ENCODE results near the gene ARHGAP40. TPM values are rescaled to one million over a fixed set of nuclear protein-coding genes. Genes with fewer than 3 reads are reported as not detected.

Gene ARHGAP40
- not detected for polyA plus RNA-seq (ENCODE audit: insufficient read length)

DNA sequence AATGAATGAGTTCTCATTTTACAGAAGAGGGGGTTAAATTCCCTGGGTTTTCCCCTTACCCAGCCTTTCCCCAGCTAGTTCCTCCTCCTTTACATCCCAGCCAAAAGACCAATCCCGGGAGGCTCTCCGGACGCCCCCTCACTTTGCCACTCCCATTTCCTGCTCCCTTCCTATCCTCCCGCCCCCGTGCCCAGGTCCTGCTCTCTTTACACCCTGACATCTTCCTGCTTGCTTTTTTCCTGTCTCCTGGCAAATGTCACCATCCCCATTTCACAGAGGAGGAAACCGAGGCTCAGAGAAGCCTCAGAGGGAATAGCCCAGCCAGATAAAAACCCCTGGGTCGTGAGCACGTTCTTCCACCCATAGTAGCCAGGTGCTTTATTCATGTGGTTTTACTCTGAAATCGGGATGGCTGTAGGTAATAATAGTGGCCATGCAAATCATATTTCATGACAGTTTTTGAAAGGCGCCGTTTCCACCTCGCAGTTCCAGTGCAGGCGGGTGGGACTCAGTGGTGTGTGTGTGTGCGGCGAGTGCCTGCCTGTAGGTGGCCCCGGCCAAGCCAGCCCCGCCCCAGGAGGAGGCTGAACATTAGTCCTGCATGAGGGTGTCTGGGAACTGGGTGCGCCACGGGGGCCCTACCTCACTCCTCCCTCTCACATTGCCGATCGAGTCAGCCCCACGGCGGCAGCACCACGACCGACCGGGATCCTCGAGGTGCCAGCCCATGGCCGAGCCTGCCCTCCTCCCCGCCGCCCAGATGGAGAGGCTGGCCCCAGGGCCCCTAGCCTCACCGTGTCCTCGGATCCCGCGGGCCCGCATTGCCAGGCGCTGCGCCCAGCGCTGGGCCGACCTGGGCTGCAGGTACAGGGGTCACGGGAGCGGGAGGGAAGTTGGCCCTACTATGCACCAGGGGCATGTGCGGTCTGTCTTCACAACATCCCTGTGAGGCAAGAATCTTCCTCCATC lies at the start of gene ARHGAP40:
TSS of gene ARHGAP40 (plus strand) at position 594 of the 969 bp plus-strand sequence.
- DNase-seq (ENCODE audit: low read depth): no peak

DNA sequence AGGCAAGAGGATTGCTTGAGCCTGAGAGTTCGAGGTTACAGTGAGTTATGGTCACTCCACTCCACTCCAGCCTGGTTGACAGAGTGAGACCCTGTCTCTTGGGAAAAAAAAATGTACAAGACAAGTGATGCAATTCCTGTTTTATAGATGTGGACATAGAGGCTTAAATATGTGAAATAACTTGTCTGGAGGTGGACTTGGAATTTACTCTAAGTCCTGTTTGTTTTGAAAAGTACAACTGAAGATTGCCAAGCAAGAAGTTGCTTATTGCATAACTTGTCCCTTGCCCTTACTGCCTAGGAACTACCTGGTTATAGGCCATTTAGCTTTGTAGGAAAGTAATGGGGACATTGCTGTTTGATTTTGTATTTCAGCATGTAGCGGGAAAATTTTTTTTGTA lies 46.6 kb upstream of the ARHGAP40 start:
- DNase-seq (ENCODE audit: low read depth): no peak

DNA sequence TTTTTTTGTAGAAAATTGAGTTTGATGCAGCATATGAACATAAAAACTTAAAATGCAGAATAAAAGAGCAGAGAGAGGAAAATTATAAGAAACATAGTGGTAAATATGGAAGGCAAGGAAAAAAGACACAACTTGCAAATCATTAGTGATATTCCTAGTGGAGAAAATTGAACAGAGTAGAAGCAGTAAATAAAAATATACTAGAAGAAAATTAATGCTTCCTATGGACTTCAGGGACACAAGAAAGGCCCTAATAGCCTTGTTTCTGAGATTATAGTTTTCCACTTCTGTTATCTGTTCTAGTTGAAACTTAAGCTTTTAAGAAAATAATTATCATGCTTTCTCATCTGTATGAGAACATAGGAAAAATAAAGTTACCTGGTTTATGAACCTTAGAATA lies 46.2 kb upstream of the ARHGAP40 start:
- no peak for DNase-seq (ENCODE audit: low read depth)

DNA sequence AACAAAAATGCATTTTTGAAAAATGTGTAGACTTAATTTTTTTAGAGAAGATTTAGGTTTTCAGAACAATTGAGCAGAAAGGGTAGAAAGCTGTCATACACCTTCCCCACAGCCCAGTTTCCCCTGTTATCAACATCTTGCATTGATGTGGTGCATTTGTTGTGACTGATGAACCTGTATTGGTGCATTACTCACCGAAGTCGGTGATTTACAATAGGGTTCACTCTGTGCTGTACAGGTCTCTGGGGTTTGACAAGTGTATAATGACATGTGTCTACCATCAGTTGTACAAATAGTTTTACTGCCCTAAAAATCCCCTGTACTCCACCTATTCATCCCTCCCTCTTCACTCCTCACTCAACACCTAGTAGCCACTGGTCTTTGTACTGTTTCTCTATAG lies 44.4 kb upstream of the ARHGAP40 start:
- no peak for DNase-seq (ENCODE audit: low read depth)

DNA sequence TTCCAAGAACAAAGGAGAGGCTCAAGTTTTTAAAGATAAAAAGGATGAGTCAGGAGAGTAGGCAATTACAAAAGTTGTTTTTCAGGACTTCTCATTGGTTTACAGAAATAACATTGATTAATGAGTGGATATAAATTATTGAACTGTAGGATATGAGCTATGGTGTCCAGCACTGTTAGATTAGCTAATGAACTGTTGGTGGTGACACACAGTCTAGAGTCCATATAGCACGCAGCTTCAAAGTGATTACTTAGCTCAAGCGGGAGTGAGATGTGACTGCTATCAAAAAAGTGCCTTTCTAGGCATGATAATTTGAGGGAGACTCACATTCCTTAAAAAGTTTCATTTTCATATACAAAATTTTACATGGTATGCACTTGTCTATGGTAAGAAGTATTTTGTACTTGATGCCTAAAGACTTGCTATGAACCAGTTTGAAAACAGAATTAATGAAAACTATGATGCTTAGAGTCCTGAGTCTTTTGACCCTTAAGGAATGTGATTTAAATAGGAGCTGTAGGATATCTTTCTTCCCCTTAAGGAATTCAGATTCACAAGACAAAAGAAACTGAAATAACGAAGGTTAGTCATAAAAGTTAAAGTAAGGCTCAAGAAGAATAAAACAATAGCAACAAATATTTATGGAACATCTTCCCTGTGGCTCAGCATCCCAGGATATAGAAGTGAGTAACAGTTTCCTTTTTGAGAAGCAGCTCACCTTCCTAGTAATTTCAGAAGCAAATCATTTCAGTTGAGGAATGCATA lies 42.8 kb upstream of the ARHGAP40 start:
- DNase-seq (ENCODE audit: low read depth): no peak

DNA sequence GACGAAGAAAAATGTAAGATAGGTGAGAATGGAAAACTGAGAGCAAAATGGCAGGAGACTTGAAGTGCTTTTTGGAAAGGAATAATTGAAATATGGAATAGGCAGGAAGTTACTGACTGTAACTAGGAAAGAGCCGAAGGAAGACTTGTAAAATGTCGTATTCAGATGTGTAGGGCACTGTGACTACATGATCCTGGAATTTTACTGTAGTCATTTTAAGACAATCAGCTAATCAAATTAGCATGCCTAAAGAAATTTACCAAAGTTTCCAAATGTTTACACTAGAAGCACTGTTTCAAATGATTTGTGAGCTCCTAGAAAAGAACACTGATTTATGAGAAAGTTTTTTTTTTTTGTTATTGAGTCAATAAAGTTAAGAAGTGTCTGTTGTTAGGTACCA lies 41.8 kb upstream of the ARHGAP40 start:
- DNase-seq (ENCODE audit: low read depth): no peak

DNA sequence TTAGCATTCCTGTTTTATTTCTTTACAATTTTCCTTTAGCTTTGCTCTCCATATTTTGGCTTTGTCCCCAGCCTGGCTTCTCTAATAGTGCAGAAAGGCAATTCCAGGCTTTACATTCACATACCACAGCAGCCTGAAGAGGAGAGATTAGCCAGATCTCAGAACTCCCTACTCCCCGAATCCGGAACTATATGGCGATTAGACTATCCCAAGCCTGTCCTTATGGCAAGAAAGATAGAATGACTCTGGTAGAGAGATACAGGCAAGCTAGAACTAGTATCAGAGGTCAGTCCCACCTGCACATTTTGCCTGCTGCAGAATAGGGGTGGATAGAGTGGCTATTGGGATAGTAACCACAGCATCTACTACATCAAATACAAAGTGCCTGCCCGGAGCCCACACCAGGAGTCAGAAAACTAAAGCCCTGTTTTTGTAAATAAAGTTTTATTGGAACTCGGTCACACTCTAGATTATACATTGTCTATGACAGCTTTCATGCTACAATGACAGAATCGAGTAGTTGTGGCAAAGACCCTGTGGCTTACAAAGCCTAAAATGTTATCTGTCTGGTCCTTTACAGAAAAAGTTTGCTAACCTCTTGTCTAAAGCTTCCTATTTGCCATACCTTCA lies 37.7 kb upstream of the ARHGAP40 start:
- no peak for DNase-seq (ENCODE audit: low read depth)

DNA sequence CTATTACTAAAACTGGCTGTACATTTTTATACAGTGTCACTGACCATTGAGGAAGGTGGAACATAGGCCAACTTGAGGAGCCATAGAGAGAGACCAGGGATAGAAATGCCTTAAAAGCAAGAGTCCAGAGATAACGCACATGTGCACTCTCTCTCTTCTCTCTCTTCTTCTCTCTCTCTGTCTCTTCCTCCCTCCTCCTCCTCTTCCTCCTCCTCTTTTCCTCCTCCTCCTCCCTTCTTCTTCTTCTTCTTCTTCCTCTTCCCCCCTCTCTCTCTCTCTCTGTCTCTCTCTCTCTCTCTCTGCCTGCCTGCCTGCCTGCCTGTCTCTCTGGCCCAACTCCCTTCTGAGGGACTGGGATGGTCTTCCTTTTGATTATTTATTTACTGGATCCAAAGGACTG lies 36.9 kb upstream of the ARHGAP40 start:
- DNase-seq (ENCODE audit: low read depth): no peak

DNA sequence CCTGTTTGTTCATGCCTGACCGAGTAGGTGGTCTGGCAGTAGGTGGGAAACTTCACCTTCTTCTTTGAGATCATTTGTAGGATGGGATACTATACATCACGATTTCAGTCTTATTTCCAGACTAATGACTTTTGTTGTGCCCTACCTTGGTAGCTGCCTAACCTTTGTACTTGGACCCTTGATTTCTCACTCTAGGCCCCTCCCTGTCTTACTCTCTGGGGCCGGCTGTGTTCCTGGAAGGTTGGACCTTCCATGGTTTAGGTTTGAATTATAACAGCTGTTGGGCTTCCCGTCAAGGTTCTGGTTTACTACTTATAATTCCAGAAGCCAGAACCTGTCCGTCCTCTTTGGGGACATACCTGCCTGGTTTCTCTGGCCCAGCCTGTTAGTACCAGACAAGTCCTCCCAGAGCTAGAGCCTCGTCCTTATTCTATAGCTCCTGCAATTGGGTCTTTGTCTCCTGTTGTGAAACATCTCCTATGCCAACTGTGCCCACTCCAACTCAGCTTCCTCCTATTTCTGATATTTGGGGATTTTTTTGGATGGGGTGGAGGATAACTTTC lies 35.5 kb upstream of the ARHGAP40 start:
- DNase-seq (ENCODE audit: low read depth): no peak

DNA sequence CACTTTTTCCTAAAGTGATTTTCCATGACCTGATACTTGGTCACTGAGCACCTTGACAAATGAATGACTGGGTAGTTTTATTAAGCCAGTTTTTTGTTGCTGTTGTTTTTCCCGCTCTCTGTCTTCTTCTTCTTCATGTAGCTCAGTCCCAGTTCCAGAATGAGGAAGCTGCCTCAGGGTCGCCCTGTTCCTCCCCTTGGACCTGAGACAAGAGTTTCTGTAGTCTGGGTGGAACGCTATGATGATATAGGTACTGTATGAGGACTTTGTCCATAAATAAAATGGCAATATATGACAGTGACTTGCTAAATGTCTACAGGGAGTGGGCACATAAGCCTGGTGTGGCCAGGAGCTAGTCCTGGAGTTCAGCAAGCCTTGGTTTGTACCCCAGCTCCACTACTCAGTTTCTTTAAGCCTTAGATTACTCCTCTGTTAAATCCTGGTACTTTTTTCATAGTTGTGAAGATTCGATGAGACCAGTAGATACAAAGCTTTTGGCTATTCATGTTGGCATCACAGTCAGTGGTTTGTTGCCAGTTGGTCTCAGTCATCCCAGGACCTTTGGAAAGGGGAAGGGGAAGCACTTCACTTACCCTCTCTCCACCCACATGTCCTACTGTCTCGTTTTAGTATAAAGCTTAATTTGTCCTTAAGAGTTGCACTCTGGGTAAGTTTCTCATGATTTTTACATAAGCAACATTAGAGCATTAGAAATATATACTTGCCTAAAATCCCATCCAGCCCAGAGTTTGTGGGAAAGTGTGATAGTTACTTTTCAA lies 31.7 kb upstream of the ARHGAP40 start:
- DNase-seq (ENCODE audit: low read depth): no peak

DNA sequence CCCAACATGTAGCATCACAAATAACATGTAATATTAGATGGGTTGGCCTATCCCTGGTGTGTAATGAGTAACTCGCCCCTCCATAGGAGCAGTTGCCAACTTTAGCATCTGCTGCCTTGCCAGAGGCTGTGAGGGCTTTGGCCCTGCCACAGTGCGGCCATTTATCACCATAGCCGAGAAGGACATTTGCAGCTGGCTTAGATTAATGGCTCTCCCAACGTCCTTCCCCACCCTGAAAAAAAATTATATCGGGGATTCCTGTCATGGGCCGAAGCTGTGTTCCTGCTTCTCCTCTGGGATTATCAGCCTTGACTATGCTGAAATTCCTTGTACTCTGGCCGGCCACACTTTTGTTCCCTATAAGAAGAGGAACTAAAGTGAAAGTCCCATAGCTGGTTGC lies 28.2 kb upstream of the ARHGAP40 start:
- DNase-seq (ENCODE audit: low read depth): no peak

DNA sequence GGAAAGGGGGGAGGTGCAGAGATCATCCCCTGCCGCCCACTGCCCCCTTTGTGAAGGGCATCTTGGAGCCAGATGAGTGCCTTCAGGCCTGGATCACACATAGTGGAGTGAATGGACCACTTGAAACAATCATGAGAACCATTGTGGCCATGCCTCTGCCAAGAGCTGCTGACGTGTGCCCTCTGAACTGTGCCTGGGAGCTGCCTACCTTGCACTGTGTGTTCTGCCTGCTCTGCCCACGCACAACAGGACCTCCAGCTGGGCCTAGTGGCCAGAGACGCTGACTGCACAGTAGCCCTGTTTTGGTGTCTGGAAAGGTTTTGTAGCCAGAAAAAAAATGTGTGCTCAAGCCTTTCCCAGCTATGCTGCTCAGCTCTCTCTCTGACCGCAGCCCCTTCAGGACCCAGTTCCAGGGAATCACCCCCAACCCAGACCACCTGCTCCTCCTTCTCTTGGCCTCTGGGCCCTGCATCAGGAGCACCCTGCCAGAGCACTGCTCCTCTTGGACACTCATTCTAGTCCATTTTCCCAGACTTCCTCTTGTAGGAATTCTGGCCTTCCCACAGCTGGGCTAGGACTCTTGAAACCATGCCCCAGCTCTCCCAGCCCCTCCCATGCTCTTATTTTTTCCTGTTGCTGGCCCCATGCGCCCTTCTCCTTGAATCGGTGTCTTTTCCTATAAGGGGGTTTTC lies 22.2 kb upstream of the ARHGAP40 start:
- no peak for DNase-seq (ENCODE audit: low read depth)

DNA sequence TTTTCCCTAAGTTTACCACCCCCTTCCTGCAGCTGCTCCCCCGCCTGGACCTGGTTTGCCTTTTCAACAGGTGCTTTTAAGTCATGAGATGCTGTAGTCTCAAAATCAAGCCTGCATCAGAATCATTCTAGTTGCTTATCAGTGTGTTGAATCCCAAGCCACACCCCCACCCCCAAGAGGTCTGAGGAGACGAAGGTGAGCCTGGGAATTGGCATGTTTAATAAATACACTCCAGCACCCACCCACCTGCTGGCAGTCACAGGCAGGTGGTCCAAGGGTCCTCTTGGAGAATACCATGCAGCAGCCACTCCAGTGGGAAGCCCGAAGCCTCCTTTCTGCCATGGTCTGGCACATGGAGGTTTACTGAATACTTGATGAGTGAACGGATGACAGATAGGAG lies 21.7 kb upstream of the ARHGAP40 start:
- DNase-seq (ENCODE audit: low read depth): no peak

DNA sequence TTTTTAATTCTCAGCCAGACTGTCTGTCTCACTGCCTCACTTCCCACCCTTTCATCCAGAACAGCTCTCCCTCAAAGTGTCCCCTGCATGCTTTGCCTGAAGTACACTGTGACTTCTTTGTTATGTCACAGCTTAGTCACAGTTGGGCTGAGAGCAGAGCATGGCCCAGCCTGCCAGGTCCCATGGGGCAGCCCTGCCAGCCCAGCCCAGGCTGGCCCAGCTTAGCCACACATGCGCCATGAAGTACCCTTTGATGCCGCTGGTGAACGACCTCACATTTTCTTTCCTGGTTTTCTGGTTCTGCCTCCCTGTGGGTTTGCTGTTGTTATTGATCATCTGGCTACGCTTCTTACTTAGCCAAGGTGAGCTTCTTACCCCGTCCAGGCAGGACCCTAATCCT lies 20.6 kb upstream of the ARHGAP40 start, which contains the start of gene ADIG:
TSS of gene ADIG (plus strand) at position 185 of the 400 bp plus-strand sequence. CDS start at position 239, 54 bp downstream.
- DNase-seq (ENCODE audit: low read depth): no peak

DNA sequence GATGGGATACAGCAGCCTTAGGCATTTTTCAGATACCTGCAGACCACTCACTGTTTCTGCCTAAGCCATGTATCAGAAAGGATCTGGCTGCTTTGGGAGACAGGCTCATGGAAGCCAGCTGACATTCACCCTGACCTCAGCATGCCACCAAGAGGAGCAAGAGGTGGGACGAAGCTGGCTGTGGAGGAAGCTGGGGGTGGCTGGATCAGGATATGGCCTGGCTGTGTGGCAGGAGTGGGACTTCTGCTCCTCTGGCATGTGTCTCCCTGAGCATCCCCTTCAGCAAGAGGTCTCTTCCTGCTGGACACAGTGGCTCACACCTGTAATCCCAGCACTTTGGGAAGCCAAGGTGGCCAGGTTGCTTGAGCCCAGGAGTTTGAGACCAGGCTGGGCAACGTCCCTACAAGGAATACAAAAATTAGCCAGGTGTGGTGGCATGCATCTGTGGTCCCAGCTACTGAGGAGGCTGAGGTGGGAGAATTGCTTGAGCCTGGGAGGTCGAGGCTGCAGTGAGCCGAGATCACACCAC lies 19.7 kb upstream of the ARHGAP40 start:
- DNase-seq (ENCODE audit: low read depth): no peak

DNA sequence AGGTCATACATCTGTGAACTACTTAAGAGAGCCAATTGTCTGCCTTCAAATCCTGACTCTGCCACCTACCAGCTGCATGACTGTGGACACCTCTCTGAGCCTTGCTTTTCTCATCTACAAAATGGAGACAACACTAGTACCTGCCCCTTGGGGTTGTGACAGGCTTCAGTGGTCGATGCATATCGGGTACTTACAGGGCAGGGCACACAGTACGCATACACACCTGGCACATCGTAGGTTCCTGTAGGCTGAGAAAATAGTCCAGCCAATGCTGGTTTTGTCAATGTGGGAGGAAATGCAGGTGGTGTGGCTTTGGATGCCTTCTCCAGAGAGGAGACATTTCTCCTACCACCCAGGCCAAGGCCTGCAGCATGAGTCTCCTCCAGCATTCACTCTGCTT lies 18.3 kb upstream of the ARHGAP40 start:
- no peak for DNase-seq (ENCODE audit: low read depth)

DNA sequence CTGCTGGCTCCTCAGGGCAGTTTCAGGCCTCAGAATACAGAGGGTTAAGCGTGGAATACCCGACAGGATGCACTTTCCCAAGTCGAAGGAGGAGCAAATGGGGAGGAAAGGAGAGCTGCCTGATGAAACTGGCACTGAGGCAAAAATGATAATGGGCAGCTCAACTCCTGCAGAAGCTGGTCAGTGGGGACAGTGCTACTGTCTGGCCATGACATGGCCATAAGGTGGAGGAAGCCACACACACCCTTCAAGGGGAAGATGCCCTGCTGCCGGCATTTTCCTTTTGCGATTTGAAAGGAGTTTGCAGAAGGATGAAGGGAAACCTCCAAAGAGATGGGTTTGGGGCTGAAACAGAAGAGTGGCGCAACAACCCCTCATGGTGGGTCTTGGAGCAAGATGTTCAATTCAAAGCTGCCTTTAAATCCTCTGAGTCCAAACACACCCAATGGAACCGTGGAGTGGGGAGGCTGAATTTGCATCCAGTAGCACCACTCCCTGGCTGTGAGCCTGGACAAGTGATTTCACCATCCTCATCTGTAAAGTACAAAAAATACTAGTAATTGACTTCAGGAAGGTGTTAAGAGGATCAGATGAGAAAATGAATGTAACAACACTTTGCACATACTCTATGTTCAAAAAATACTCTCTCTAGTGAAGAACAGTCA lies 17.4 kb upstream of the ARHGAP40 start:
- DNase-seq (ENCODE audit: low read depth): no peak

DNA sequence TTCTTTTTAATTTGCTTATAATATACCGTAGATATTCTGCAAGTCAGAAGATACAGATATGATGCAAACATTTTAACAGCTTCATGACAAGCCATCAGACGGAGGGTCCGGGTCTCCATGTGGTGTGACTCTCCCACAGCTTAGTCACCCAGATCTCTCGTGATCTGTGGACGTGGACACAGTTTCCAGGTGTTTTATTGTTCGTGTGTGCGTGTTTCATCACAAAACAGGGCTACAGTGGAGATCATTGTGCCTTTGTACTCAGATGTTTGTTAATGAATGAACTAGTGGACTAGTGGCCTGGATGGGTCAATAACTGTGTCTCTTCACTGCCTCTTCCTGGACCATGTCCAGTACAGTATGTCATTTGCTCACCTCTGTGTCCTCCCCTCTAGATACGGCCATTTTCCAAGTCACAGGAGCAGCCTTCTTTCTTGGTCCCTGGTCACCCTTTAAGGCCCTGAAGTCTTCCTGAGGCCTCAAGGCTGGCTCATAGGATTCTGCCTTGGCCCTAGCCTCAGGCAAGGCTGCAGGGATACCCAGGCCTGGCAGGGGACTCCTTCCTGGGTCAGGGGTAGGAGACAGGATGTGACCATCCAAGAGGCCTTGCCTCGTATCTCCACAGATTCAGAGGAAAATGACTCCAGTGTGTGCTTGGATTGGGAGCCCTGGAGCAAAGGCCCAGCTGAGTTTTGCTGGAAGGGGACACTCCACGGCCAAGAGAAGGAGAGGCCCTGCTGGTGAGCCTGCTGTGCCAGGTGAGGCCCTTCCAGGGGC lies 16.0 kb upstream of the ARHGAP40 start:
- no peak for DNase-seq (ENCODE audit: low read depth)

DNA sequence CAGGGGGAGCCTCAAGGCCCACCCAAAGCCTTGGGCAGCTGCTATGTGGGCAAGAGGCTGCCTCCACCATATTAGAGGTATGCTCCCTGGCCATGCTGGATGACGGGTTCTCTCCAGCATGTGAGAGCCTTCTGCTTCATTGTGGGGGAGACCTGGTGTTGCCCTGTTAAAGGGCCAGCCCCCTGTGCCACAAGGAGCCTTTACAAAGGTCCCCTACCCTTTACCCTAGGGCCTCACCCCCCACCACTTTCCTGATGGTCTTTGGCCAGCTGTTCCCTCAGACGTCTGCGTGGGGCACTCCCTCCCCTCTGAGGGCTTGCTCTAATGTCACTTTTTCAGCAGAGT lies 15.5 kb upstream of the ARHGAP40 start:
- no peak for DNase-seq (ENCODE audit: low read depth)

Data from forelimb muscle (tissue), 1 donor.